Suppressor macrophage treated with lipopolysaccharide for 4 hours (primary cell): ENCODE data around the gene NELL2.
"Not testable (repeated sequence)": the region's sequence is repeated elsewhere in the genome, so short reads cannot be mapped to it uniquely, and the experiment has no call there.

Experiments used
- DNase-seq: peaks from one replicate; pipeline ENCODE4 v3.0.0-alpha.2; 2020

The NELL2 gene

GRCh38 chr12:44775901-44776300, 100.2 kb downstream of the NELL2 start:
- DNase-seq, result no peak

- DNase-seq, result peak; percentile 33
Observed at GRCh38 chr12:44774815-44775411, 101.2 kb downstream of the NELL2 start.

GRCh38 chr12:44771485-44772021, 104.6 kb downstream of the NELL2 start:
- no peak for DNase-seq

- no peak for DNase-seq
Observed at GRCh38 chr12:44765796-44766195, 110.3 kb downstream of the NELL2 start.

- no peak for DNase-seq
Observed at GRCh38 chr12:44763021-44763420, 113.1 kb downstream of the NELL2 start.

- no peak for DNase-seq
Observed at GRCh38 chr12:44759289-44759688, 116.8 kb downstream of the NELL2 start.

GRCh38 chr12:44750468-44750867, 125.6 kb downstream of the NELL2 start:
- DNase-seq, result no peak

- no peak for DNase-seq
Observed at GRCh38 chr12:44749566-44749965, 126.5 kb downstream of the NELL2 start.

GRCh38 chr12:44748950-44749468, 127.1 kb downstream of the NELL2 start:
- no peak for DNase-seq

- not testable (repeated sequence) for DNase-seq
Observed at GRCh38 chr12:44741292-44741980, 134.7 kb downstream of the NELL2 start.

- DNase-seq, result no peak
Observed at GRCh38 chr12:44738051-44738450, 138.1 kb downstream of the NELL2 start.

- no peak for DNase-seq
Observed at GRCh38 chr12:44728566-44728965, 147.5 kb downstream of the NELL2 start.

GRCh38 chr12:44720265-44720664, 155.8 kb downstream of the NELL2 start:
- no peak for DNase-seq

GRCh38 chr12:44717612-44718011, 158.5 kb downstream of the NELL2 start:
- DNase-seq, result no peak

- DNase-seq, result no peak
Observed at GRCh38 chr12:44716711-44717110, 159.4 kb downstream of the NELL2 start.

GRCh38 chr12:44711736-44712135, 164.4 kb downstream of the NELL2 start:
- DNase-seq, result no peak

- DNase-seq, result no peak
Observed at GRCh38 chr12:44709166-44709565, 166.9 kb downstream of the NELL2 start.

GRCh38 chr12:44708218-44708617, 167.9 kb downstream of the NELL2 start:
- DNase-seq, result no peak

GRCh38 chr12:44703182-44703910, 172.8 kb downstream of the NELL2 start:
- no peak for DNase-seq

- DNase-seq, result no peak
Observed at GRCh38 chr12:44697511-44697910, 178.6 kb downstream of the NELL2 start.

GRCh38 chr12:44696542-44696941, 179.6 kb downstream of the NELL2 start:
- DNase-seq, result no peak

- no peak for DNase-seq
Observed at GRCh38 chr12:44694017-44694416, 182.1 kb downstream of the NELL2 start.

GRCh38 chr12:44689587-44689986, 186.5 kb downstream of the NELL2 start:
- no peak for DNase-seq
